Measurements from ENCODE around the gene HS2ST1.

GRCh38 chr1:87147851-87148250 is 233.4 kb downstream of the HS2ST1 start:
- TF ChIP-seq CTCF (conservative IDR thresholded peaks at IDR 0.05; ENCODE audit: low read length): no peak
- TF ChIP-seq EZH2phosphoT487 (IDR thresholded peaks at IDR 0.05; ENCODE audit: borderline replicate concordance): no peak
